ENCODE measurements around the gene PGM2. TPM values are rescaled to one million over a fixed set of nuclear protein-coding genes. Genes with fewer than 3 reads are reported as not detected.

Gene PGM2
- total RNA-seq, 1 donor: 20.3 TPM

DNA sequence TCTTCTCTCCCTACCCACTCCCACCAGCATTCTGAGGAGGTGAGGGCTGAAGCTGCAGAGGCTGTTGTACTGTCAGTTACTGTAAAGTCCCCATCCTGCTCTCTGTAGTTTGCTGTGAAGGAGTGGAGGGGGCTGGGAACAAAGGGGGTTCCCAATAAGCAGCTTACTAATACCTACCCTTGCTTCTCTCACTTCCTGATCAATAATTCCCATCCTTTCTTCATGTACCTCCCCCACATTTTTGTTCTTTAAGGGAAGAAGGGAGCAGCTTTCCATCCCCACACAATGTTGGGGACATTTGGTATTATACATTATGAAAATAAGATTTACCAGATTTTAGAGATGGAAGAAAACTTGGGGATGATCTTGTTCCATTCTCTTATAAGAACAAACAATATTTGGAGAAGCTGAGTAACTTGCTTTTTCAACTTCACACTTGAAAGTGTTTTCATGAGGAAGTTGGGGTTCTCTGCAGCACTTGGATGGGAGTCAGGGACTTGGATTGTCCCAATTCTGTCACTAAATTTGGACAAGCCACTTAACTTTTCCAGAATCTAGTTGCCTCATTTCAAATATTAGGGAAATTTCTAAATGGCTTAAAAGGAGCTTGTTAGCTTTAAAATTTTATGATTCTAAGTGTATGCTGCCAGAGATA lies 69.8 kb downstream of the PGM2 start:
- Histone ChIP-seq H4K20me1 (ENCODE audit: insufficient read depth, low read length) (no peaks in the 10 kb centered on the region), H3K79me2 (ENCODE audit: insufficient read depth, low read length) (no peaks in the 10 kb centered on the region), H3K27me3 (ENCODE audit: insufficient read depth, low read length) (peaks cover 21% of the 10 kb centered on the region), H3K4me2 (ENCODE audit: insufficient read depth, low read length) (no peak overlapping the region), H3K27ac (ENCODE audit: low read depth, low read length) (no peak overlapping the region), H3K4me3 (ENCODE audit: insufficient read depth, low read length) (no peak overlapping the region), H3K4me1 (ENCODE audit: insufficient read depth, low read length) (no peaks in the 10 kb centered on the region), H2AFZ (ENCODE audit: low read length) (no peak overlapping the region), H3K9me3 (ENCODE audit: low read depth, low read length) (no peaks in the 10 kb centered on the region), H3K36me3 (ENCODE audit: insufficient read depth, low read length) (no peaks in the 10 kb centered on the region)
- no peak for DNase-seq (ENCODE audit: insufficient read length, low spot score, missing footprints)
- TF ChIP-seq, protein P1, sequence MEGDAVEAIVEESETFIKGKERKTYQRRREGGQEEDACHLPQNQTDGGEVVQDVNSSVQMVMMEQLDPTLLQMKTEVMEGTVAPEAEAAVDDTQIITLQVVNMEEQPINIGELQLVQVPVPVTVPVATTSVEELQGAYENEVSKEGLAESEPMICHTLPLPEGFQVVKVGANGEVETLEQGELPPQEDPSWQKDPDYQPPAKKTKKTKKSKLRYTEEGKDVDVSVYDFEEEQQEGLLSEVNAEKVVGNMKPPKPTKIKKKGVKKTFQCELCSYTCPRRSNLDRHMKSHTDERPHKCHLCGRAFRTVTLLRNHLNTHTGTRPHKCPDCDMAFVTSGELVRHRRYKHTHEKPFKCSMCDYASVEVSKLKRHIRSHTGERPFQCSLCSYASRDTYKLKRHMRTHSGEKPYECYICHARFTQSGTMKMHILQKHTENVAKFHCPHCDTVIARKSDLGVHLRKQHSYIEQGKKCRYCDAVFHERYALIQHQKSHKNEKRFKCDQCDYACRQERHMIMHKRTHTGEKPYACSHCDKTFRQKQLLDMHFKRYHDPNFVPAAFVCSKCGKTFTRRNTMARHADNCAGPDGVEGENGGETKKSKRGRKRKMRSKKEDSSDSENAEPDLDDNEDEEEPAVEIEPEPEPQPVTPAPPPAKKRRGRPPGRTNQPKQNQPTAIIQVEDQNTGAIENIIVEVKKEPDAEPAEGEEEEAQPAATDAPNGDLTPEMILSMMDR (IDR thresholded peaks at IDR 0.05; ENCODE audit: extremely low read depth, low read depth, low read length): no peak

GRCh38 chr4:37902212-37902611 lies 75.7 kb downstream of the PGM2 start:
- Histone ChIP-seq H3K27me3 (ENCODE audit: insufficient read depth, low read length) (peaks cover 4% of the 10 kb centered on the region), H3K36me3 (ENCODE audit: insufficient read depth, low read length) (no peaks in the 10 kb centered on the region), H3K4me2 (ENCODE audit: insufficient read depth, low read length) (no peak overlapping the region), H3K9me3 (ENCODE audit: low read depth, low read length) (no peaks in the 10 kb centered on the region), H2AFZ (ENCODE audit: low read length) (no peak overlapping the region), H3K4me3 (ENCODE audit: insufficient read depth, low read length) (no peak overlapping the region), H4K20me1 (ENCODE audit: insufficient read depth, low read length) (no peaks in the 10 kb centered on the region), H3K27ac (ENCODE audit: low read depth, low read length) (no peak overlapping the region), H3K79me2 (ENCODE audit: insufficient read depth, low read length) (no peaks in the 10 kb centered on the region), H3K4me1 (ENCODE audit: insufficient read depth, low read length) (no peaks in the 10 kb centered on the region)
- TF ChIP-seq, protein P1 (IDR thresholded peaks at IDR 0.05; ENCODE audit: extremely low read depth, low read depth, low read length): no peak
- no peak for DNase-seq (ENCODE audit: insufficient read length, low spot score, missing footprints)

GRCh38 chr4:37902738-37903693 lies 76.5 kb downstream of the PGM2 start:
- Histone ChIP-seq H3K27me3 (ENCODE audit: insufficient read depth, low read length) (no peaks in the 10 kb centered on the region), H3K4me1 (ENCODE audit: insufficient read depth, low read length) (no peaks in the 10 kb centered on the region)

More at GRCh38 chr4:37902738-37903693, 76.5 kb downstream of the PGM2 start:
- Histone ChIP-seq H3K4me2 (ENCODE audit: insufficient read depth, low read length) (no peak overlapping the region), H3K36me3 (ENCODE audit: insufficient read depth, low read length) (no peaks in the 10 kb centered on the region), H4K20me1 (ENCODE audit: insufficient read depth, low read length) (no peaks in the 10 kb centered on the region), H3K27ac (ENCODE audit: low read depth, low read length) (no peak overlapping the region), H3K4me3 (ENCODE audit: insufficient read depth, low read length) (no peak overlapping the region), H3K9me3 (ENCODE audit: low read depth, low read length) (no peaks in the 10 kb centered on the region), H3K79me2 (ENCODE audit: insufficient read depth, low read length) (no peaks in the 10 kb centered on the region), H2AFZ (ENCODE audit: low read length) (no peak overlapping the region)
- DNase-seq (ENCODE audit: insufficient read length, low spot score, missing footprints): no peak
- TF ChIP-seq, protein P1 (IDR thresholded peaks at IDR 0.05; ENCODE audit: extremely low read depth, low read depth, low read length): no peak
